ENCODE measurements around the gene TTC8. TPM values are rescaled to one million over a fixed set of nuclear protein-coding genes. Genes with fewer than 3 reads are reported as not detected.

The TTC8 gene
- total RNA-seq, 1 experiment from 2014 or later: 9.2 TPM

DNA sequence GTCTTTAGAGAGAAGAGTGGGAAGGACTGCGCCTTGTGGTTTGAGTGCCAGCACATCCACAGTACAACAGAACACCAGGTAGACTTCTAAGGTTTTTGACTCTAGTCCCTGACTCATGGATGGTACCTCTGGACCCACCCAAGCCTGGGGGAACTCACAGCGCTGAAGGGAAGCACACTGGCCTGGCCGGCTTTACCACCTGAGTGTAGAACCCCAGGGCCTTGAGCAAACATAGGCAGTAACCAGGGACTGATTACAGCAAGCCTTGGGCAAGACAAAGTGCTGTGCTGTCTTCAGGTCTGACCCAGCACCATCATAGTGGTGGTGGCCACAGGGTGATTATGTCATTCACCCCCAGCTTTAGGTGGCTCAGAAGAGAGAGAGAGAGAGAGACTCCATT is 48.9 kb upstream of the TTC8 start:
- no peak overlapping the region for H3K4me2 ChIP-seq (ENCODE audit: insufficient read depth, insufficient read length, low read length)
- no peaks in the 10 kb centered on the region for H3K9me3 Mint-ChIP-seq
- no peak overlapping the region for H2AFZ ChIP-seq (ENCODE audit: low read length)
- H2BK20ac ChIP-seq (ENCODE audit: low read depth, low read length, poor library complexity, severe bottlenecking): no peak overlapping the region
- no peak overlapping the region for H3K18ac ChIP-seq (ENCODE audit: insufficient read length, low read depth, low read length)
- no peak overlapping the region for H2BK5ac ChIP-seq (ENCODE audit: insufficient read length, low read length)
- no peaks in the 10 kb centered on the region for H3K36me3 Mint-ChIP-seq (ENCODE audit: insufficient read depth in 1 of 3, low read depth in 3 of 3)
- H3K4me1 ChIP-seq (ENCODE audit: insufficient read depth, low read length): no peaks in the 10 kb centered on the region
- H3K4me1 Mint-ChIP-seq: no peaks in the 10 kb centered on the region
- H3T11ph ChIP-seq (ENCODE audit: low read length): no peak overlapping the region
- H3K9me3 ChIP-seq (ENCODE audit: control insufficient read depth, low read depth, low read length): no peaks in the 10 kb centered on the region
- H3K27me3 Mint-ChIP-seq (ENCODE audit: low read depth): peaks cover 3% of the 10 kb centered on the region; the same call in 1 of the 2 replicates
- no peak overlapping the region for H2BK120ac ChIP-seq (ENCODE audit: low read depth, low read length, poor library complexity, severe bottlenecking)
- H3K27ac ChIP-seq (ENCODE audit: insufficient read length, low read depth, low read length): no peak overlapping the region
- H3K27ac Mint-ChIP-seq: no peak overlapping the region
- H4K20me1 ChIP-seq (ENCODE audit: control insufficient read depth, insufficient read depth, insufficient read length): no peaks in the 10 kb centered on the region
- no peak overlapping the region for H4K8ac ChIP-seq (replicated peaks; ENCODE audit: insufficient read length, low read depth, low read length)
- no CpG with 5 or more reads among the region's 3 CpGs for WGBS (ENCODE audit: extremely low coverage, insufficient read length, low lambda C conversion rate)
- no peaks in the 10 kb centered on the region for H3K23me2 ChIP-seq (ENCODE audit: insufficient read length, low read depth, low read length, poor library complexity, severe bottlenecking)
- H2BK15ac ChIP-seq (ENCODE audit: low read depth, low read length): no peak overlapping the region
- H3K27me3 ChIP-seq (ENCODE audit: insufficient read depth, low read length): no peaks in the 10 kb centered on the region
- H3K79me1 ChIP-seq (ENCODE audit: insufficient read depth, low read depth, low read length, poor library complexity, severe bottlenecking): no peaks in the 10 kb centered on the region
- H2BK12ac ChIP-seq (ENCODE audit: insufficient read length, low read depth, low read length): no peak overlapping the region
- TF ChIP-seq, protein P1, sequence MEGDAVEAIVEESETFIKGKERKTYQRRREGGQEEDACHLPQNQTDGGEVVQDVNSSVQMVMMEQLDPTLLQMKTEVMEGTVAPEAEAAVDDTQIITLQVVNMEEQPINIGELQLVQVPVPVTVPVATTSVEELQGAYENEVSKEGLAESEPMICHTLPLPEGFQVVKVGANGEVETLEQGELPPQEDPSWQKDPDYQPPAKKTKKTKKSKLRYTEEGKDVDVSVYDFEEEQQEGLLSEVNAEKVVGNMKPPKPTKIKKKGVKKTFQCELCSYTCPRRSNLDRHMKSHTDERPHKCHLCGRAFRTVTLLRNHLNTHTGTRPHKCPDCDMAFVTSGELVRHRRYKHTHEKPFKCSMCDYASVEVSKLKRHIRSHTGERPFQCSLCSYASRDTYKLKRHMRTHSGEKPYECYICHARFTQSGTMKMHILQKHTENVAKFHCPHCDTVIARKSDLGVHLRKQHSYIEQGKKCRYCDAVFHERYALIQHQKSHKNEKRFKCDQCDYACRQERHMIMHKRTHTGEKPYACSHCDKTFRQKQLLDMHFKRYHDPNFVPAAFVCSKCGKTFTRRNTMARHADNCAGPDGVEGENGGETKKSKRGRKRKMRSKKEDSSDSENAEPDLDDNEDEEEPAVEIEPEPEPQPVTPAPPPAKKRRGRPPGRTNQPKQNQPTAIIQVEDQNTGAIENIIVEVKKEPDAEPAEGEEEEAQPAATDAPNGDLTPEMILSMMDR (conservative IDR thresholded peaks at IDR 0.05): no peak
- H3K79me2 ChIP-seq (ENCODE audit: insufficient read depth, low read length): no peaks in the 10 kb centered on the region
- no peak overlapping the region for H3K4ac ChIP-seq (ENCODE audit: low read depth, low read length)
- no peak overlapping the region for H3K4me3 Mint-ChIP-seq
- no peak overlapping the region for H3K9ac ChIP-seq (ENCODE audit: extremely low read depth, insufficient read length, low read length)
- no peak overlapping the region for H4K91ac ChIP-seq (ENCODE audit: insufficient read length, low read depth, low read length)
- no peak overlapping the region for H3K23ac ChIP-seq (ENCODE audit: insufficient read length, low read depth, low read length)
- no peak for DNase-seq
- H4K5ac ChIP-seq (ENCODE audit: insufficient read length, low read depth, low read length): no peak overlapping the region
- H3K14ac ChIP-seq (ENCODE audit: insufficient read depth, low read length): no peak overlapping the region
- no peak overlapping the region for H2AK5ac ChIP-seq (ENCODE audit: insufficient read length, low read length)
- no peak overlapping the region for H3K56ac ChIP-seq (ENCODE audit: insufficient read length, low read depth, low read length)

All from H9 (cell line).